GM19395 (cell line): Measurements from ENCODE around the gene COQ10B.

ENCODE experiments used
- ATAC-seq: cut with Tn5 transposase; IDR thresholded peaks from one replicate; pipeline ENCODE4 v1.9.1; 2021; ENCODE audit warnings: mild to moderate bottlenecking, moderate library complexity; ENCODE audit not compliant: unreplicated experiment

The COQ10B gene

GRCh38 chr2:197499594-197500502, 46.5 kb downstream of the COQ10B start, which contains the start of the genes HSPD1 and HSPE1:
HSPD1 (minus strand) TSS chr2:197499840; CDS start chr2:197498848, 992 bp downstream.
HSPE1 (plus strand) TSS chr2:197500379; CDS start chr2:197500437, 58 bp downstream.
- peak; percentile 85 for ATAC-seq

DNA sequence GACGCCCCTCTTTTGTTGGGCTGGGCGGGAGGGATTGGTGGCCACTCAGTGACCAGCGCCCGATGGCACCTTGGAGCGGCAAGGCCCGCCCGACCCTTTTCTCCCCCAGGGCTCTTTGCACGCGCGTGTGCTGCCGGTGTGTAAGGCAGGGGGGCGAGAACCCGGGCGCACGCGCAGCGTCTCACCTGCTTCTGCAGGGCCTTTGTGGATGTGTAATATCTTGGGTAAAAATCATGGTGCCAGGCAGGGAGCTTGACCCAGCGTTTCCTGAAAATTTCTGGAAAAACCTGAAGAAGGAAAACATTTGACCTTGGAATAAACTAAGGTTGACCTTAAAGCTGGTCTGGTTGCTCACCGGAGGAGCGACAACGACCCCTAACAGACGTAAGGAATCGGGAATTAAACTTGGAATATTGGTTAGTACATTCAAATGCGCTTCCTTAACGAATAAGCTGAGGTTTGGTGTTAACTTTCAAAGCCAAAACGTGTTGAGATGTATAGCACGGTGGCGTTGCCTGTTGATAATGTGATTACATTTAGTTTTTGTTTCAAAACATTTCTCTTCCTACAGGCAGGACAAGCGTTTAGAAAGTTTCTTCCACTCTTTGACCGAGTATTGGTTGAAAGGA, 47.3 kb downstream of the COQ10B start:
- peak; percentile 3 for ATAC-seq

DNA sequence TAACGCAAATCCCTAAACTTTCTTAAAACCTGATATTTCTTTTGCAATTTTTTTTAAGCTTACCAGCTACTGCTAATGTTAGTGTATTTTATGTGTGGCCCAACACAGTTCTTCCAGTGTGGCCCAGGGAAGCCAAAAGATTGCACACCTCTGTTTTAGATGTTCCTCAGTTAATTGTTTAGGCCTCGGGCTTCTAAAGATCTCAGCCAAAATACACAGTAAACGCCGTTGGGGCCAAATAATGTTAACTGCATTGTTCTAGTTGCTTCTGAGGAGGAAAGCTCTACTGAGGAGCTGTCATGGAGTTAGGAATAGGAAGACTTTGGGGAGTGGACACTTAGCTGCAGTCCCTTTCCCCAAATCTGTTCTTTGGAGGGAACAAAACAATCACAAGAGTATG, 48.8 kb downstream of the COQ10B start:
- ATAC-seq, result no peak

- no peak for ATAC-seq
Measured at GRCh38 chr2:197502685-197503084, 49.3 kb downstream of the COQ10B start.

- no peak for ATAC-seq
Measured at GRCh38 chr2:197504000-197504399, 50.6 kb downstream of the COQ10B start.

GRCh38 chr2:197504512-197504911, 51.2 kb downstream of the COQ10B start:
- ATAC-seq, result no peak

- no peak for ATAC-seq
Measured at GRCh38 chr2:197506658-197507057, 53.3 kb downstream of the COQ10B start.

DNA sequence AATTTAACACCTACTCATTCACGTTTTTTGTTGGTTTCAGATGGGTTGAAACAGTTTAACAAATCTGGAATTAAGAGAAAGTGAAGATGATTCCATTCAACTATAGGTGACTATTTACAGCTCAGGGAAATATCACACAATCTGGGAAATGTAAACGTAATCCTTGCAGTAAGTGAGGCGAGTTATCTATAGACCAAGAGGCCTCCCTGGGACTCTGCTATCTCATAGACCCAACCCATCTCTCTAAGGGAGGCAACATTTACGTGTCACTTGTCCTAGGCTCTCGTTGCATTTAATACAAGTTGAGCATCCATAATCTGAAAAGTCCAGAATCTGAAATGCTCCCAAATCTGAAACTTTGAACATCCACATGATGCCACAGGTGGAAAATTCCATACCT, 60.6 kb downstream of the COQ10B start:
- ATAC-seq, result no peak

DNA sequence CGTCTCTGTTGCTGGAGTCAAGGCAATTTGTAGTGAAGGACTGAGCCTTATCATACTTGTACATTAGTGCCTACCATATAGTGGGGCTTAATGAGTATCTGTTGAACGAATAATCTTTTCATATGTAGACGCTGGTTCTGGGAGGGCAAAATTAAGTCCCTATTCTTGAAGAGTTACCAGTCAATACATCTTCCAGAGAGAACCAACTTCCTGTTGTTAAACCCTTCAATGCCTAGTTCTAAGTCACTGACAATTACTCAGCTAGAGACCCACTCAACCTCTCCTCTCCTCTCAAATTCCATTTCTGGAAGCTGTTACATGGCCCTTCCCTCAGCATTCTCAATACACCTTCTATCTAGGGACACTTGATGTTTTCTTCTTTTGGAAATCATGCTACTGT, 61.4 kb downstream of the COQ10B start:
- ATAC-seq, result no peak

DNA sequence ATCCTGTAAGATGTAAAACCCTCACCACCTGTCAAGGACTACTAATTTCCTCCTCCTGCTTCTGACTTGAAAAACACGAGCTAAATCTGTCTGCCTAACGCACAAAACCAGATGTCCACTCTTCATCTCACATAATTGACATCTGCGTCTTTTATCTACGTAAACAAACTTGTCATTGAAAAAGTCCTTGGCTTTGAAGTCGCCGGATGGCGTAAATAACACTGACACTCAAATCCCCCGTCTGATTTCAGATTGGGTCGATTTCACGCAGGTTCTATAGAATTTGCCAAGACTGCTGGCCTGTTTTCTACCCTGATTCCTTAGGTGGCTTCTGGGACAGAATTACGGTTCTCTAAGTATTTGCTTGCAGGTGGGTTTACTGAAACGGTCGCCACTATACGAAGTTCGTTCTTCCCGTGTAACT, 62.0 kb downstream of the COQ10B start:
- peak; percentile 22 for ATAC-seq

GRCh38 chr2:197515739-197516392, 62.5 kb downstream of the COQ10B start, which contains the start of gene MOB4:
MOB4 (plus strand) TSS chr2:197516066; CDS start chr2:197516087, 21 bp downstream.
- ATAC-seq, result peak; percentile 96

DNA sequence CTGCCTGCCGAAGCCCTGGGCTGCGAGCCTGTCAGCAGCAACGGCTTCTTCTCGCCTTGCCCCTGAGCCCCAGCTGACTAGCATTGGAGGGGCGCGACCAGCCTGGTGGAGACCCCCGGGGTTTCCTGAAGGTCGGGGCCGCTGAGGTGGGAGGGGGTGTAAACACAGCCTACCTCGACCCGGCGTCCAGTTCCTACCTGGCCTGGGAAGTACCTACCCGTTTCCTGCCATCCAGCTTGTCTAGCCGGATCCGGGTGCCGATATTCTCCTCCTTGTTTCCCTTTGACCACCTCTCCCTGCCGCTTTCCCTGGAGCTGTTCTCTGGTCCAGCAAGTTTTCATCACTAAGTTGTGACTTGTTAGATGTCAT, 63.0 kb downstream of the COQ10B start:
- peak; percentile 17 for ATAC-seq

DNA sequence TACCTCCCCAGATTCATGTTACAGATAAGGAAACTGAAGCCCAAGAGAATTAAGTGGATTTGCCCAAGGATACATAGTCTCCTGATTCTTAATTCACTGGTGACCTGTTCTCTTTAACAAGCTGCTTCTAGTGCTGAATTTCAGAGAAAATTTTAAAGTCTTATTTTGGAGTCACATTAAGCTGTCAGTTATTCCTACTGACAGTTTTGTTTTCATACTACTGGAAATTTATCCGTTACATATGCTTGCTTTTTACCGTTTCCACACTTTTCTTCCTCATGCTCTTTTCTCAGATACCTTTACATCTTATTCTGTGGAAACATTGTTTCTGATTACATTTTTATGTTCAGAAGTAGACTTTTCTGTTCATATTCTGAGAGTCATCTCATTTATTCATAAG, 63.8 kb downstream of the COQ10B start:
- no peak for ATAC-seq
